LHCN-M2 (cell line): ENCODE data around the gene UIMC1. TPM values are rescaled to one million over a fixed set of nuclear protein-coding genes. Genes with fewer than 3 reads are reported as not detected.
A peak's percentile ranks its signal among the peaks of the same experiment; 100 is the strongest.

Source experiments
- DNase-seq: peaks from one replicate; pipeline ENCODE4 v3.0.0-alpha.2; 2012; ENCODE audit warnings: low read depth
- total RNA-seq: library from RNA; depleted of rRNA; stranded (reverse); fragments of >200 nt; gene quantifications from 2 replicates; pipeline ENCODE4 v1.2.3, GENCODE V29; 2014; rRNA removed

Gene UIMC1
- total RNA-seq, 1 experiment from 2014 or later = 24.6 TPM

GRCh38 chr5:176870110-176870591 lies 136.4 kb downstream of the UIMC1 start:
- DNase-seq = peak; percentile 53

- no peak for DNase-seq
Measured at GRCh38 chr5:176869501-176870109, 137.0 kb downstream of the UIMC1 start.

- no peak for DNase-seq
Measured at GRCh38 chr5:176868731-176869130, 137.8 kb downstream of the UIMC1 start.

GRCh38 chr5:176868126-176868525 lies 138.5 kb downstream of the UIMC1 start:
- no peak for DNase-seq

GRCh38 chr5:176866707-176867310 lies 139.8 kb downstream of the UIMC1 start:
- no peak for DNase-seq

GRCh38 chr5:176865964-176866363 lies 140.6 kb downstream of the UIMC1 start:
- no peak for DNase-seq

- no peak for DNase-seq
Measured at GRCh38 chr5:176864755-176865154, 141.8 kb downstream of the UIMC1 start.

DNA sequence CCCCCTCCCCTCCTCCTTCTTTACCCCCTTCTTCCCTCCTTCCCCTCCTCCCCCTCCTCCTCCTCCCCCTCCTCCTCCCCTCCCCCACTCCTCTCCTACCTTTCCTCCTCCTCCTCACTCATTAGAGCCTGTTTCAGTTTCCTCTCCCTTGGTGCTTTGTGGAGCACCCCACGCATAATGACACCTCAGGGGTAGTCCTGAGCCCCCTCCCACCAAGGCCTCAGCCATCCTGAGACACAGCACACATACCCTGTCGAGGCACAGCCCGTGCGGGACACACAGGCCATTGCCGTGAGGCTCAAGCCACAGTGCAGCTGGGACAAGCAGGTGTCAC lies 142.8 kb downstream of the UIMC1 start:
- DNase-seq = no peak

DNA sequence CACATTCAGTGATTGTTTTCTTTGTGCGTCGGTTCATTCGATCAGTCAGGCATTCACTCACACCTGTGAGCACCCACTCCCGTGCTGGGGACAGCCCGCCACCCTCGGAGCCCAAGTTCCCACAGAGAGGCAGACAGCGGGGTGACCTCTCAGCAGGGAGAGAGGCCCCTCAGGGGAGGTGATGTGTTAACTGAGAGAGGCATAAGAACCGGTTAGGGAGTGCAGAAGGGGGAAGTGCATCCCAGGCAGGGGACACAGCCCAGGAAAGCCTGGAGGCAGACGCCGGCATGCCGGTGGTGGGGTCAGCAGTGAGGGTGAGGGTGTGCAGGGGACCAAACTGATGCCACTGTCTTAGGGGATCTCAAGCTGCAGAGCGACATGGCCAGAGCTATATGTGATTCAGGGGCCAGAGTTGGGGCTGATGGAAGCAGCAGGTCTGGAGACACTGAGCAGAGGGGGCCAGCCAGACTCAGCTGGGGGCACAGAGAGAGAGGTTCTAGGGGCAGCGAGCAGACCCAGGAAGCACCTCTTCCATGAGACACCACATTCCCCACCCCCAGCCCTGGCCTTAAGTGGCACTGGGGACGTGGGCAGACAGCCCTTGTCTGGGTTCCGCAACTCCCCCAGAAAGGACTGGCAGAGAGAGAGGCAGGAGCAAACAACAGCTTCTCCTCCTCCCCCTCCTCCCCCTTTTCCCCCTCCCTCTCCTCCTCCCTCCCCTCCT lies 143.4 kb downstream of the UIMC1 start:
- DNase-seq = no peak

DNA sequence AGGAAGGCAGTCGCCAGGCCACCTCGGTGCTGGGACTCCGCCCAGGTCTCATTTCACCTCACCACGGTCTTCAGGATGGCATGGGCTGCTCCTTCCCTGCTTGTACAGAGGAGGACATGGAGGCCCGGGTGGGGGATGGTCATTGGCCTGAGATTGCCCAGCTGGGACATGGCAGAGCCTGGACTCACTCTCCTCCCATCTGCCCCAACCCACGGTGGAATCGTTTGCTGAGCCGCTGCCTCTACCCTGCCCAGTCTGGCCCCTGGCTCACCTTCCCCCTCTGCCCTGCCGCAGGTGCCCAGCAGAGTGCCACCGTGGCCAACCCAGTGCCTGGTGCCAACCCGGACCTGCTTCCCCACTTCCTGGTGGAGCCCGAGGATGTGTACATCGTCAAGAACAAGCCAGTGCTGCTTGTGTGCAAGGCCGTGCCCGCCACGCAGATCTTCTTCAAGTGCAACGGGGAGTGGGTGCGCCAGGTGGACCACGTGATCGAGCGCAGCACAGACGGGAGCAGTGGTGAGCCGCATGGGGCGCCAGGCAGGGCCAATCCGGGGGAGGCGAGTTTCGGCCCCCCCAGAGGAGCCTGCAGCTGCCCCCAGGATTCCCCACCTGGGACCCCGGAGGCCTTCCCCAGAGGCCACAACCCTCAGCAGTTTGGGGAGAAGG lies 144.1 kb downstream of the UIMC1 start:
- DNase-seq = no peak

- no peak for DNase-seq
Measured at GRCh38 chr5:176861276-176861675, 145.3 kb downstream of the UIMC1 start.

DNA sequence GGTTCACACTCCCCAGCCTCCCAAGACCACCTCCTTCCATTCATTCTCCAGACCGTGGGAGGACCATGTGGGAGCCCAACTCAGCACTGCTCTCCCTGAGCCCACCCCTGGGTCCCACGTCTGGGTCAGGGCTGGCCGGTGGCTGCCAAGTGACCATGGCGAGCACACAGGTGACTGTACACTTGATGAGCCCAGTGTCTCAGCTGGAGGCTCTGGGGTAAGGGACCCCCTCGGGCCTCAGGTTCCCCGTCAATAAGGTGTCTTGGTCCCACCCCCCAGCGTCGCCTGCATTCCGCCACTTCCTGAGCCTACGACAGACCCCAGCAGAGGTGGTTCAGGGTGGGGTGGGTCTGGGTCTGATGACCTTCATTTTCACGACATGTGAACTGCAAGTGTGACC lies 146.2 kb downstream of the UIMC1 start:
- no peak for DNase-seq

DNA sequence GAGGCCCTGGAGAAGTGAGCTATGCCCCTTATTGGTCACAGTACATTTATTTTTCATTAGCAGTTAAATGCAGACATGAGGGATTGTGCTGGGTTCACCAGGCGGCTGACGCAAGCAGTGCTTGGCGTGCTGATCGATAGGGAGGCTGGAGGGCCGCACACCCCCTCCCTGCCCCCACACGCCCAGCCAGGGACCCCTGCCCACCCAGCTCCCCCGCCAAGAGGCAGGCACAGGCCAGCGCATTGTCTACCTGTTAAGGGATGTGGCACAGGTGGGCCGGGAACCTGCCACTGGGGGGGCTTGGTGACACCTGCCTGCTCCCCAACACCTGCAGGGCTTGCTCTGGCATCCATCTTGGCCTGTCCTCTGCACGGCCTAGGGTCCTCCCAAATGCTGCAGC lies 146.7 kb downstream of the UIMC1 start:
- DNase-seq = no peak

- DNase-seq = no peak
Measured at GRCh38 chr5:176857894-176858273, 148.7 kb downstream of the UIMC1 start.

DNA sequence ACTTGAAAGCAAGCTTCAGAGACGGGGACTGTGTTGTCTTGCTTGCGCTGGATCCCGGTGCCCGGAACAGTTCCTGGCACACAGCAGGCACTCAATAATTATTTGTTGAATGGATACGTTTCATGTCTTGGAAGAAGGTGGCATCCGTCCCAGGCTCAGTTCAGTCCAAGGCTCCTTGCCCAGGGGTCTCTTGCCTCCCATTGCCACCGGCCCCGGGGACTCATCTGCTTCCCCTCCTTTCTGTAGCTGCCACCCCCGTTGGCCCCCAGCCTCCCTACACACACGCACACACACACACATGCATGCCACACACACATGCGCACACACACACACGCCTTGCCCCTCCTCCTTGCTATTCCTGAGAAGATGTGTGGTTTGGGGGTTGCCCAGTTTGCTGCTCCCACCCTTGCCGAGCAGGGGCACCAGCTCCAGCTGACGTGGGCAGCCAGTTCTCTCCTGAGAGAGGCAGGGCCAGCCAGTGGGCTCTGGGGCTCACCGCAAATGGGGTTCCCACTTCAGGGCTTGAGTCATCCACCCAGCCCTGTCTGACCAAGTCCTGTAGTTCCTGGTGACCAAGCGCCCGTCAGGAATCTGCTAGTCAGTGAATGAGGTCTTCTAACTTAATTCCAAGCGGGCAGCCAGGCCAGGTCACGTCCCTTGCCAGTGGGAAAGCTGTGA lies 149.2 kb downstream of the UIMC1 start:
- DNase-seq = no peak

DNA sequence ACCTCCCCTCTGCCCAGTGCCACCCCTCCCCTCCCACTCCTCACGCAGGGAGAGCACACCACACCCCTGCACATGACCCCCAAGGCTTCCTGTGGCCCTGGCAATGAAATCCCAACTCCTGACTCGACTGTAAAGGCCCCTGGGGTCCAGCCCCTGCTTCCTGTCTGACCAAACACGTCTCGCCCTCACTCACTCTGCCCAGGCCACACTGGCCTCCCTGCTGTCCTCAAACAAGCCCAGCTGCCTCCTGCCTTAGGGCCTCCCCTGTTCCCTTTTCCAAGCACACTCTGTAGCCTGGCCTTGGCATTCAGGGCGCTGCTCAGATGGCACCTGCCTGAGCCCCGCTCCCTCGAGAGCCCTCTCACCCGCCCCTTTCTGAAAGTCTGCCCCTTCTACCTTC lies 149.8 kb downstream of the UIMC1 start:
- no peak for DNase-seq

DNA sequence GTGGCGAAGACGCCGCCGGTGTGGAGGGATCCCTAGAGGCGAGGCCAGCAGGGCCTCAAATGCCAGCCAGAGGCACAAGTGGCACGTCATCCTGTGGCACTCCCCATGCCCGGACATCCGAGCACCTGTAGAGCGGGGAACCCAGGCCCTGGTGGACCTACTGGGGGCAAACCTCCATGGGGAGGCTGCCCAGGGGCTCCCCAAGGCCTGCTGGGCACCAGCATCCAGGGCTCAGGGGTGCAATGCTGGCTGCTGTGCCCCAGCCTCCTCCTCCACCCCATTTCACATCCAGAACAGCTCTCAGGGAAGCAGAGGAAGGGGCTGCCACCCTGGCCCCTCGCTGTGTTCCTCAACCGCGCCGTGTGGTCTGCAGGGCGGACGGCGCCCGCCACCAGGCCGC lies 151.0 kb downstream of the UIMC1 start:
- no peak for DNase-seq

Other genes with a start within 250 kb of the UIMC1 start
- 0.06 and 0.26 TPM in 2 replicates for gene UNC5A, start 196.2 kb downstream of the UIMC1 start, total RNA-seq
- not detected in 2 replicates for gene HK3, start 107.4 kb downstream of the UIMC1 start, total RNA-seq
- gene ZNF346, start 15.9 kb upstream of the UIMC1 start, total RNA-seq = 7.1 and 9.1 TPM in 2 replicates
- 29.3 and 56.0 TPM in 2 replicates for gene FGFR4, start 80.1 kb upstream of the UIMC1 start, total RNA-seq
- 27.0 and 27.9 TPM in 2 replicates for gene NSD1, start 127.0 kb upstream of the UIMC1 start, total RNA-seq